IPS DF 4.7 (cell line): ENCODE data around the gene MCF2L2.
"Not testable (repeated sequence)": the region's sequence is repeated elsewhere in the genome, so short reads cannot be mapped to it uniquely, and the experiment has no call there.

ENCODE experiments used
- DNase-seq: peaks from one replicate; pipeline ENCODE4 v3.0.0-alpha.2; 2013; ENCODE audit warnings: low spot score; ENCODE audit errors: extremely low read depth

MCF2L2 gene

GRCh38 chr3:183372911-183373310 is 55.5 kb downstream of the MCF2L2 start:
- DNase-seq = no peak

DNA sequence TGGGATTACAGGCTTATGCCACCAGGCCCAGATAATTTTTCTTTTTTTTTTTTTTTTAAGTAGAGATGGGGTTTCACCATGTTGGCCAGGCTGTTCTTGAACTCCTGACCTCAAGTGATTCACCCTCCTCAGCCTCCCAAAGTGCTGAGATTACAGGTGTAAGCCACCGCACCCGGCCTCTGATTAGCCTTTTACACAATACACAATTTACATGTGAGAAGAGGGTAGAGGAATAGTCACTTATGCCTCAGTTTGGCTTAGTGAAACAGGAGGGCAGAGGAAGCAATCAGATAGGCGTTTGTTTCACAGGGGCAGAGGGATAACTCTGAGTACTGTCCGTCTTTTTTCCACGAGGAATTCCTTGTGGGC is 56.8 kb downstream of the MCF2L2 start:
- DNase-seq = not testable (repeated sequence)

DNA sequence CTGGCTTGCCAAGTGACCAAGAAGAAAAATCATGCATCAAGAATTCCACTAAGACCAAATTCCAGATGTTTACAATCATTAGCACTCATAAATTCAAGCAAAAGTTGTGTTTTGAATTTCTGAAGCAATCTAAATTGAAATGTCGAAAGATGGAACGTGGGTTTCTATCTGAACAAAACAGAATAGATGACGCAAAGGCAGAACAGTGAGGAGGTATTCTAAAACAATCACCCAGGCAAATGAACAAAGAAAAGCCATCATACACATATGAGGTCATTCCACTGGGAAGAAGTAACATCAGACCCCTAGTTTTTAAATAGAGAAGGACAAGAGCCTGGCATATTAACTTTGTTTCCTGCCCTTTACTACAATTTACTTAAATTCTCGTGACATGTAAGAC is 58.0 kb downstream of the MCF2L2 start:
- DNase-seq = no peak

GRCh38 chr3:183369627-183370026 is 58.8 kb downstream of the MCF2L2 start:
- no peak for DNase-seq

DNA sequence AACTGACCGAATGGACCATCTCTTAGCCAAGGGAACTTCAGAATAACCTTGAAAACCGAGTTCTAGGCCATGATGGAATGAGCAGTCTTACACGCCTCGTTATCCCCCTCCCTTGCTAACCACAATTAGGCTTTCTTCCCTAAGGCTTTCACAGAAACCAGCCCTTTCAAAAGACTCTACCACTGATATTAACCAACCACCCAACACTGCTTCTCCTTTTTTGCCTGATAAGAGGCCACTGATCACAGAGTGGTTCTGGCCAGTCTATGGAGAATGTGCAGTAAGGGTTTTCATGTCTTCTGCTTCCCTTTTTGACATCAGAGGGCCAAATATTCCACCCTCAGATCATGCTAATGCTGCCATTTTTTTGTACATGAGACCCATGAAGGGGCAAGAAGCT is 59.3 kb downstream of the MCF2L2 start:
- no peak for DNase-seq

DNA sequence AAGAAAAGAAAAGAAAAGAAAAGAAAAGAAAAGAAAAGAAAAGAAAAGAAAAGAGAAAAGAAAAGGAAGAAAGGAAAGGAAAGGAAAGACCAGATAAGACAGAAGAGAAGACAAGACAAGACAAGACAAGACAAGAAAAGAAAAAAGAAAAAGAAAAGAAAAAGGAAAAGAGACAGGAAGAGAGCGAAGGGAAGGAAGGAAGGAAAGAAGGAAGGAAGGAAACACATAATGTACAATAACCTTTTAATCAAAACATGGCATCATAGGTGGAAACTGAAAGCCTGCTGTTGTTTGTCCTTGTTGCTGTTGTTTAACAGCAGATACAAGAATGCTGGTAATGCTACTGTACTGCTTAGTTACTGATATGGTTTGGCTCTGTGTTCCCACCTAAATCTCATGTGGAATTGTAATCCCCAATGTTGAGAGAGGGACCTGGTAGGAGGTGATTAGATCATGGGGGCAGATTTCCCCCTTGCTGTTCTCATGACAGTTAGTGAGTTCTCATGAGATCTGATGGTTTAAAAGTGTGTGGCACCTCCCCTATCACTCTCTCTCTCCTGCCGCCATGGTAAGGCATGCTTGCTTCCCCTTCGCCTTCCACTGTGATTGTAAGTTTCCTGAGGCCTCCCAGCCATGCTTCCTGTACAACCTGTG is 67.3 kb downstream of the MCF2L2 start:
- no peak for DNase-seq

DNA sequence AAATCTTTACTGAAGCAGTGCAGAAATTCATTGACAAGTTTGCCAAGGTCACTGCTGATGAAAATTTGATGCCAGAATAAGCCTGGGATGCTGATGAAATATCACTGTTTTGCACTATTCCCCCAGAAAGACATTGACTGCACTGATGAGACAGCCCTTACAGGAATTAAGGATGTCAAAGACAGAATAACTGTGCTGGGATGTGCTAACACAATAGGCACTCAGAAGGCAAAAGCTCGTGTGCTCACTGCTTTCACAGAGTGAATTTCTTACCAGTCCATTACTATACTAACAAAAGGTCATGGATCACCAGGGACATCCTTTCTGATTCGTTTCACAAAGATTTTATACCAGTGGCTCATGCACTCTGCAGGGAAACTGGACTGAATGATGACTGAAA is 69.4 kb downstream of the MCF2L2 start:
- no peak for DNase-seq

DNA sequence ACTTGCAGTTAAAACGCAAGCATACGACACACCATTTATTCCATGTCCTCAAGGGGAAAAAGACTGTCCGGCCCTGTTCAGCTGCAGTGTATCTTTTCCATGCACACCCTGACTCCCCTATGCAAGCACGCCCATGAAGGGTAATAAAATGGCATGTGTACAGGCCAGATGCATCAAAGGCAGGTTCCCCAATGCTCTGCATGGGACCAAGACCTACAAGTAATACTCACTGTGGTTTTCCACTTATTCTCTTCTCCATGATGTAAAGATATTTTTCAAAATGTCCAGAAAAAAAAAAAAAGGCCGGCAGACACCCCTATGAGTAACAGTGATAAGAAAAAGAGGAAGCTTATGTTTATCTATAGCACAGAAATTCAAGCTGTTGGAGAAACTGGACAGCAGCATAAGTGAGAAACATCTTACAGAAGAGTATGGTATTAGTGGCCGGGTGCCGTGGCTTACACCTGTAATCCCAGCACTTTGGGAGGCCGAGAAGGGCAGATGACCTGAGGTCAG is 70.8 kb downstream of the MCF2L2 start:
- no peak for DNase-seq

- DNase-seq = no peak
Observed at GRCh38 chr3:183356920-183357319, 71.5 kb downstream of the MCF2L2 start.

- no peak for DNase-seq
Observed at GRCh38 chr3:183354874-183355273, 73.5 kb downstream of the MCF2L2 start.

GRCh38 chr3:183354325-183354831 is 74.0 kb downstream of the MCF2L2 start:
- DNase-seq = no peak

GRCh38 chr3:183353421-183353820 is 75.0 kb downstream of the MCF2L2 start:
- DNase-seq = no peak

DNA sequence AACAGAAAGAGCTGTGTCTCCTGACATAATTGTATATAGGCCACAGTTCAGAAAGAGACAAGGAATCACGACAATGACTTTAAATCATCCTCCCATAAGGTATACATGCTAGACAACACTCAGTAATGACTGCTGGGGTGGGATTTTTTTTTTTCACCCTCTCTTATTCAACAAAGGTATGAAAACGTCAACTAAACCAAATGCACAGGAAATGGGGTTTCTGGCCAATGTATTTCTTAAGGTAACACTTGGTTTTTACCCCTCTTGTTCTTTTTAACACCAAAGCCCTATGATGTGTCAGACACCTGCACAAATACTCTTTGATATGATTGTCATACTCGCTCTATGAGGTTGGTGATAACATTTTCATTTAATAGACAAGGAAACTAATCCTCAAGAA is 78.3 kb downstream of the MCF2L2 start:
- no peak for DNase-seq

GRCh38 chr3:183349421-183350157 is 78.8 kb downstream of the MCF2L2 start:
- DNase-seq = no peak

GRCh38 chr3:183342824-183343223 is 85.6 kb downstream of the MCF2L2 start:
- DNase-seq = no peak

GRCh38 chr3:183341545-183342288 is 86.7 kb downstream of the MCF2L2 start:
- no peak for DNase-seq

DNA sequence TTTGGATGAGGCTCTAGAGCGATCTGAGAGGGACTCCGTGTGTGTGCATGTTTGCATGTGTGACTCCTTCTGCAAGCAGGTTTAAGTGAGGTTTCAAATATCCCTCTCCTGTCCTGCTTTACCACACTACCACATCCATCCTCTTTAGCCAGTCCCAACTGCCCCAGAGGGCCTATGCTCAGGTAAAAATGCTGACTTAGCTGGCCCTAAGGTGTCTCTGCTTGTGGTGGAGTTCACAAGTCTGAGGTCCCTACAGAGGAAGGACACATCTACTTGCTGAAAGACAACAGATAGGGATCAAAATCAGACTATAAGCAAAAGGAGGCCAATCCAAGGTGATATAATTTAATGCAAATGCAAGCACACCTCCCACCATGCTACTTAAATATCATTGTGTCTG is 88.2 kb downstream of the MCF2L2 start:
- DNase-seq = no peak

DNA sequence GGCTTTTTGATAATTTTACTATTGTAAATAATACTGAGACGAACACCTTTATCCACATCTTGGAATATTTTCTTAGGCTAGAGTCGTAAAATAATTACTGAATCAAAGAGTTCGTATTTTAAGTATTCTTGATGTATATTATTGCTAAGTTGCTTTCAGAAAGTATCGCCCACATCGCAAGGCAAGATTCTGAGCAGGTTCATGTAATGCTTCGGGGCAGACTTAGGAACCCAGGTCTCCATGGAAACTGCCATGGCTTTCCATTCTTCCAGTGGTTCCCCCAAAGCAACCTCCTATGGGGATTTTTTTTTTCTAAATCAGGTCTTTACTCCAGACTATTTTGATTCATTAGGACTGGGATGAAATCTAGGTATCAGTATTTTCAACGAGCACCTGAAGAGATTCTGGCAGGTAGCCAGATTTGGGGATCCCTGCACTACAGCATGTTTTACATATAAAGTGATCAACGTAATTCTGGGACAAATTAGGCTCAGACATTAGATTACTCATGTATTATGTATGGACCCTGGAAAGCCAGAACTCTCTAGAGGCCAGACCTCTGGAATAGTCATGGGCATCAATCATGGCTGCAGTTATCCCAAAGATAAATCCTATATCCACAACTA is 88.8 kb downstream of the MCF2L2 start:
- DNase-seq = no peak

GRCh38 chr3:183338520-183338919 is 89.9 kb downstream of the MCF2L2 start:
- DNase-seq = no peak

- DNase-seq = no peak
Observed at GRCh38 chr3:183332487-183332886, 95.9 kb downstream of the MCF2L2 start.

- no peak for DNase-seq
Observed at GRCh38 chr3:183331498-183331897, 96.9 kb downstream of the MCF2L2 start.

DNA sequence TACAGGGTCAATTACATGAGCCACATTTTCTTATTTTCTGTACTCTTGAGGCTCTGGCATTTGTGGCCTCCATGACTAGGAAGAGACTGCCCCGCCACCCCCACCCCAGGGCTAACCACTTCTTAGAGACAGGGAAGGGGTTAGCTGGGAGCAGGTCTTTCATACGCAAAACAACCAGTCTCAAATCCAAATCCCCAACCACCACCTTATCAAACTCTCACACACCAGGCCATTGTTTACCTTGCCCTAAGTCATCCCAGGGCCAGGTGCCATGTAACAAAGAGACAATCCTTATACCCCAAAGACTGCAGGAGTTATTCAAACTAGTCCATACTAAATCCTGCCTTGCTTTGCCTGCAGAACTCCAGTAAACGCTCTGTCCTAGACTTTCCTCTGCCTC is 97.5 kb downstream of the MCF2L2 start:
- peak; percentile 22 for DNase-seq
